ENCODE results near the gene FOXL3.

The FOXL3 gene

DNA sequence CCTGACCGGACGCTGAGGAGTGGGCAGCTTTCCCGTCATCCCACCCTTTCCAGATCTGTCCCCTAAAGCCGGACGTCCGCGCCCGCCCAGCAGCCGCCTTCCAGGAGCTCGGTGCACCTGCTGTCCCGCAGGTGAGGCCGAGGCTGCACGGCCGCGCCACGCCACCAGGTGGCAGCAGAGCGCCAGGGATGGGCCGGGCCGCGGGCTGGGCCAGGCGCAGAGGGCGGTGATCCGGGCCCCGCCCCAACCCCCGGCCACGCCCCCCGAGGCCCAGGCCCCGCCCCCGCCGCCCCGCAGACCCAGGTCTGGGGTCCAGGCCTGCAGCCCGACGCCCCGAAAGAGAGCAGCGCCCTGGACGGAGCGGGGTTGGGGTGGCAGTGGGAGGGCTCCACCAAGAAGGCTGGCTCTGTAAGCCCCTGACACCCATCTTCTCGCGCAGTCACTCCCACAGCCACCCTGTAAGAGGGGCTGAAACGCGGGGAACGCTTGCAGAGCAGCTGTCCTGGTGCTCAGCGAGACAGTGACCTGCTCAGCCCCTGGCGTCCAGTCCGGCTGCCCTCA lies 32.2 kb downstream of the FOXL3 start (continued):
- TF ChIP-seq, protein P1, sequence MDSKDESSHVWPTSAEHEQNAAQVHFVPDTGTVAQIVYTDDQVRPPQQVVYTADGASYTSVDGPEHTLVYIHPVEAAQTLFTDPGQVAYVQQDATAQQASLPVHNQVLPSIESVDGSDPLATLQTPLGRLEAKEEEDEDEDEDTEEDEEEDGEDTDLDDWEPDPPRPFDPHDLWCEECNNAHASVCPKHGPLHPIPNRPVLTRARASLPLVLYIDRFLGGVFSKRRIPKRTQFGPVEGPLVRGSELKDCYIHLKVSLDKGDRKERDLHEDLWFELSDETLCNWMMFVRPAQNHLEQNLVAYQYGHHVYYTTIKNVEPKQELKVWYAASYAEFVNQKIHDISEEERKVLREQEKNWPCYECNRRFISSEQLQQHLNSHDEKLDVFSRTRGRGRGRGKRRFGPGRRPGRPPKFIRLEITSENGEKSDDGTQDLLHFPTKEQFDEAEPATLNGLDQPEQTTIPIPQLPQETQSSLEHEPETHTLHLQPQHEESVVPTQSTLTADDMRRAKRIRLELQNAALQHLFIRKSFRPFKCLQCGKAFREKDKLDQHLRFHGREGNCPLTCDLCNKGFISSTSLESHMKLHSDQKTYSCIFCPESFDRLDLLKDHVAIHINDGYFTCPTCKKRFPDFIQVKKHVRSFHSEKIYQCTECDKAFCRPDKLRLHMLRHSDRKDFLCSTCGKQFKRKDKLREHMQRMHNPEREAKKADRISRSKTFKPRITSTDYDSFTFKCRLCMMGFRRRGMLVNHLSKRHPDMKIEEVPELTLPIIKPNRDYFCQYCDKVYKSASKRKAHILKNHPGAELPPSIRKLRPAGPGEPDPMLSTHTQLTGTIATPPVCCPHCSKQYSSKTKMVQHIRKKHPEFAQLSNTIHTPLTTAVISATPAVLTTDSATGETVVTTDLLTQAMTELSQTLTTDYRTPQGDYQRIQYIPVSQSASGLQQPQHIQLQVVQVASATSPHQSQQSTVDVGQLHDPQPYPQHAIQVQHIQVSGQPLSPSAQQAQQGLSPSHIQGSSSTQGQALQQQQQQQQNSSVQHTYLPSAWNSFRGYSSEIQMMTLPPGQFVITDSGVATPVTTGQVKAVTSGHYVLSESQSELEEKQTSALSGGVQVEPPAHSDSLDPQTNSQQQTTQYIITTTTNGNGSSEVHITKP (tag by site-specific recombination; IDR thresholded peaks at IDR 0.05), result no peak
- peak; percentile 26; the same call in 1 of the 2 replicates for TF ChIP-seq ZNF654 (tag by site-specific recombination; IDR thresholded peaks at IDR 0.05; ENCODE audit: low read depth)
- TF ChIP-seq ZNF311 (tag by site-specific recombination; IDR thresholded peaks at IDR 0.05; ENCODE audit: borderline replicate concordance), result no peak
- no peak for TF ChIP-seq ZBTB49 (tag by site-specific recombination; IDR thresholded peaks at IDR 0.05; ENCODE audit: low read depth)
- TF ChIP-seq, protein P2, sequence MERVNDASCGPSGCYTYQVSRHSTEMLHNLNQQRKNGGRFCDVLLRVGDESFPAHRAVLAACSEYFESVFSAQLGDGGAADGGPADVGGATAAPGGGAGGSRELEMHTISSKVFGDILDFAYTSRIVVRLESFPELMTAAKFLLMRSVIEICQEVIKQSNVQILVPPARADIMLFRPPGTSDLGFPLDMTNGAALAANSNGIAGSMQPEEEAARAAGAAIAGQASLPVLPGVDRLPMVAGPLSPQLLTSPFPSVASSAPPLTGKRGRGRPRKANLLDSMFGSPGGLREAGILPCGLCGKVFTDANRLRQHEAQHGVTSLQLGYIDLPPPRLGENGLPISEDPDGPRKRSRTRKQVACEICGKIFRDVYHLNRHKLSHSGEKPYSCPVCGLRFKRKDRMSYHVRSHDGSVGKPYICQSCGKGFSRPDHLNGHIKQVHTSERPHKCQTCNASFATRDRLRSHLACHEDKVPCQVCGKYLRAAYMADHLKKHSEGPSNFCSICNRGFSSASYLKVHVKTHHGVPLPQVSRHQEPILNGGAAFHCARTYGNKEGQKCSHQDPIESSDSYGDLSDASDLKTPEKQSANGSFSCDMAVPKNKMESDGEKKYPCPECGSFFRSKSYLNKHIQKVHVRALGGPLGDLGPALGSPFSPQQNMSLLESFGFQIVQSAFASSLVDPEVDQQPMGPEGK (tag by site-specific recombination; IDR thresholded peaks at IDR 0.05), result 0 out of 2 replicates have a peak, but pooled peaks have one; percentile 15
- no peak for TF ChIP-seq ZNF157 (tag by site-specific recombination; IDR thresholded peaks at IDR 0.05)
- no peak for TF ChIP-seq FEZF1 (tag by site-specific recombination; IDR thresholded peaks at IDR 0.05)
- TF ChIP-seq ZNF596 (tag by site-specific recombination; IDR thresholded peaks at IDR 0.05), result no peak
- TF ChIP-seq ZSCAN30 (tag by site-specific recombination; IDR thresholded peaks at IDR 0.05), result 0 out of 2 replicates have a peak, but pooled peaks have one; percentile 36
- no peak for TF ChIP-seq SALL2 (tag by site-specific recombination; IDR thresholded peaks at IDR 0.05; ENCODE audit: borderline replicate concordance)
- TF ChIP-seq ZNF394 (tag by site-specific recombination; IDR thresholded peaks at IDR 0.05; ENCODE audit: borderline replicate concordance), result no peak
- TF ChIP-seq ZNF585B (tag by site-specific recombination; IDR thresholded peaks at IDR 0.05), result no peak
- no peak for TF ChIP-seq ZBTB17 (tag by site-specific recombination; IDR thresholded peaks at IDR 0.05)
- TF ChIP-seq ZEB2 (tag by site-specific recombination; IDR thresholded peaks at IDR 0.05), result peak; percentile 52; the same call in 1 of the 2 replicates
- TF ChIP-seq ZNF747 (tag by site-specific recombination; IDR thresholded peaks at IDR 0.05), result no peak
- no peak for TF ChIP-seq ZNF223 (tag by site-specific recombination; IDR thresholded peaks at IDR 0.05)
- TF ChIP-seq KLF9 (tag by site-specific recombination; IDR thresholded peaks at IDR 0.05; ENCODE audit: low read depth), result peak; percentile 14; the same call in 1 of the 2 replicates

DNA sequence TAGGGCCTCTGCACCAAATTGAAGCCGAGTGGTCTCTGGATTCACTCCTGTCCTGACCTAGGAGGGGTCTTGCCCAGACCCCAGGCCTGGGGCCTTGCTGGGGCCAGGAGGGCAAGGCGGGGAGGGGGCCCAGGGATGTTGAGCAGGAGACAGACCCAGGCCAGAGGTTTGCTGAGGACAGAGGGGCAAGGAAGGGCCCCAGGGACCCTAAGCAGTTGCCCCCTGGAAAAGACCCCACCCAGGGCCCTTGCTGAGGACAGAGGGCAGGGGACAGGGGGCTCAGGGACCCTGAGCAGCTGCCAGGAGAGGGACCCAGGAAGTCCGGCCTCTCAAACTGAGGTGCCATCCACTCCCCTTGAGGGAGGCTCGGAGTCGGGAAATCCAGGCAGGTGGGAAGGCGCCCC lies 32.7 kb downstream of the FOXL3 start:
- H3K27ac ChIP-seq (ENCODE audit: extremely low read depth, low read depth, low read length), result no peak overlapping the region
- H3K9me3 ChIP-seq (ENCODE audit: control insufficient read depth, insufficient read depth, low read depth, low read length), result no peaks in the 10 kb centered on the region
- no peak overlapping the region for H3K4me3 ChIP-seq (ENCODE audit: low read depth, low read length)
- H3K36me3 ChIP-seq (ENCODE audit: control insufficient read depth in 2 of 2, insufficient read depth in 1 of 2, low read length in 2 of 2), result no peaks in the 10 kb centered on the region
- CTCF ChIA-PET, result interaction anchor here (0.6 to 1.8 kb wide), 12 partner anchors 9 to 652 kb away, joined by 3 to 10 read pairs (median 4); no protein-coding TSS in a partner anchor
- H3K4me1 ChIP-seq (ENCODE audit: control insufficient read depth, insufficient read depth, low read length), result peaks cover 5% of the 10 kb centered on the region; the same call in 1 of the 2 replicates
- POLR2A ChIA-PET, result no interaction called here
- TF ChIP-seq, protein P3, sequence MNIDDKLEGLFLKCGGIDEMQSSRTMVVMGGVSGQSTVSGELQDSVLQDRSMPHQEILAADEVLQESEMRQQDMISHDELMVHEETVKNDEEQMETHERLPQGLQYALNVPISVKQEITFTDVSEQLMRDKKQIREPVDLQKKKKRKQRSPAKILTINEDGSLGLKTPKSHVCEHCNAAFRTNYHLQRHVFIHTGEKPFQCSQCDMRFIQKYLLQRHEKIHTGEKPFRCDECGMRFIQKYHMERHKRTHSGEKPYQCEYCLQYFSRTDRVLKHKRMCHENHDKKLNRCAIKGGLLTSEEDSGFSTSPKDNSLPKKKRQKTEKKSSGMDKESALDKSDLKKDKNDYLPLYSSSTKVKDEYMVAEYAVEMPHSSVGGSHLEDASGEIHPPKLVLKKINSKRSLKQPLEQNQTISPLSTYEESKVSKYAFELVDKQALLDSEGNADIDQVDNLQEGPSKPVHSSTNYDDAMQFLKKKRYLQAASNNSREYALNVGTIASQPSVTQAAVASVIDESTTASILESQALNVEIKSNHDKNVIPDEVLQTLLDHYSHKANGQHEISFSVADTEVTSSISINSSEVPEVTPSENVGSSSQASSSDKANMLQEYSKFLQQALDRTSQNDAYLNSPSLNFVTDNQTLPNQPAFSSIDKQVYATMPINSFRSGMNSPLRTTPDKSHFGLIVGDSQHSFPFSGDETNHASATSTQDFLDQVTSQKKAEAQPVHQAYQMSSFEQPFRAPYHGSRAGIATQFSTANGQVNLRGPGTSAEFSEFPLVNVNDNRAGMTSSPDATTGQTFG (tag by site-specific recombination; IDR thresholded peaks at IDR 0.05; ENCODE audit: borderline replicate concordance), result no peak
- no peak for TF ChIP-seq ZNF768 (tag by site-specific recombination; IDR thresholded peaks at IDR 0.05)
- no peak for TF ChIP-seq ZNF473 (tag by site-specific recombination; IDR thresholded peaks at IDR 0.05)
- TF ChIP-seq WT1 (tag by site-specific recombination; IDR thresholded peaks at IDR 0.05), result no peak
- TF ChIP-seq ZNF571 (tag by site-specific recombination; IDR thresholded peaks at IDR 0.05), result no peak
- TF ChIP-seq HOXD13 (CRISPR knock-in tag; IDR thresholded peaks at IDR 0.05; ENCODE audit: borderline replicate concordance), result no peak
- TF ChIP-seq BCL11A (tag by site-specific recombination; IDR thresholded peaks at IDR 0.05; ENCODE audit: low read depth), result no peak
- TF ChIP-seq ZNF175 (tag by site-specific recombination; IDR thresholded peaks at IDR 0.05), result no peak
- no peak for TF ChIP-seq ZNF830 (tag by site-specific recombination; IDR thresholded peaks at IDR 0.05; ENCODE audit: low read depth)
